Common myeloid progenitor, CD34-positive (primary cell): ENCODE results near the gene ZNF729. TPM values are rescaled to one million over a fixed set of nuclear protein-coding genes. Genes with fewer than 3 reads are reported as not detected.

Source experiments
- CTCF ChIA-PET: fragments of 350-600 bp; sonication (Branson Sonifier 250); formaldehyde crosslinking; loops from one replicate; lab custom pipeline; 2021; ENCODE audit warnings: antibody characterized with exemption; lab: Charles Lee
- POLR2A ChIA-PET: fragments of 350-600 bp; sonication (Branson Sonifier 250); formaldehyde crosslinking; loops from one replicate; lab custom pipeline; 2021; ENCODE audit warnings: antibody characterized with exemption; lab: Charles Lee
- DNase-seq, 3 donors: peaks; one replicate each; pipeline versions ENCODE4 v3.0.0 to v3.0.0-alpha.2; 2013
- H3K27ac ChIP-seq, 2 experiments: 1 replicate in 1 of 2; 2 replicates in 1 of 2; pipeline ENCODE4 v1.7.0; 2013; ENCODE audit warnings: inconsistent platforms in 2 of 2, low read length in 2 of 2, mild to moderate bottlenecking in 2 of 2, low read depth in 1 of 2, moderate library complexity in 1 of 2; ENCODE audit not compliant: severe bottlenecking in 2 of 2, insufficient read depth in 1 of 2, poor library complexity in 1 of 2
- H3K27me3 ChIP-seq, 5 experiments: replicated peaks in 2 of 5; 1 replicate in 3 of 5; 2 replicates in 2 of 5; pipeline versions ENCODE4 v1.6.1 to v1.7.0; 2013; ENCODE audit warnings: low read length in 4 of 5, mild to moderate bottlenecking in 2 of 5, moderate library complexity in 2 of 5, inconsistent platforms in 1 of 5; ENCODE audit not compliant: insufficient read depth in 5 of 5, control insufficient read depth in 4 of 5
- H3K36me3 ChIP-seq, 4 experiments: 1 replicate in 2 of 4; 2 replicates in 2 of 4; pipeline versions ENCODE4 v1.6.1 to v1.7.0; 2013; ENCODE audit warnings: low read length in 3 of 4, control low read depth in 1 of 4, mild to moderate bottlenecking in 1 of 4; ENCODE audit not compliant: control insufficient read depth in 4 of 4, insufficient read depth in 4 of 4
- H3K4me1 ChIP-seq, 4 experiments: 1 replicate in 3 of 4; 2 replicates in 1 of 4; pipeline versions ENCODE4 v1.6.1 to v1.7.1; 2013; ENCODE audit warnings: low read length in 3 of 4, mild to moderate bottlenecking in 3 of 4, control low read depth in 1 of 4, inconsistent platforms in 1 of 4, moderate library complexity in 1 of 4; ENCODE audit not compliant: control insufficient read depth in 4 of 4, insufficient read depth in 4 of 4; ENCODE audit errors: control extremely low read depth in 1 of 4
- H3K4me3 ChIP-seq, 7 experiments: 1 replicate in 4 of 7; 2 replicates in 3 of 7; pipeline versions ENCODE4 v1.5.1 to v1.7.0; 2013; ENCODE audit warnings: mild to moderate bottlenecking in 7 of 7, low read length in 6 of 7, moderate library complexity in 6 of 7, inconsistent platforms in 2 of 7, low read depth in 2 of 7, control low read depth in 1 of 7; ENCODE audit not compliant: insufficient read depth in 4 of 7, control insufficient read depth in 1 of 7; ENCODE audit errors: extremely low read depth in 1 of 7
- H3K9me3 ChIP-seq, 5 experiments: 1 replicate in 4 of 5; 2 replicates in 1 of 5; pipeline versions ENCODE4 v1.6.1 to v1.7.1; 2013; ENCODE audit warnings: low read length in 4 of 5, mild to moderate bottlenecking in 2 of 5, inconsistent platforms in 1 of 5, low read depth in 1 of 5, moderate library complexity in 1 of 5; ENCODE audit not compliant: control insufficient read depth in 4 of 5, insufficient read depth in 2 of 5; ENCODE audit errors: control extremely low read depth in 1 of 5
- WGBS: methylation state at CpG from one replicate; pipeline ENCODE4 v1.1.5; 2013; ENCODE audit not compliant: insufficient coverage; 5-methylcytosine and 5-hydroxymethylcytosine counted together
- polyA plus RNA-seq: library from polyadenylated mRNA; unstranded; fragments of 120-200 nt; gene quantifications from one replicate; pipeline ENCODE4 v1.2.1, GENCODE V29; 2013

ZNF729 gene
- not detected for polyA plus RNA-seq

GRCh38 chr19:22286151-22286810 lies at the start of gene ZNF729:
ZNF729 (plus strand) TSS chr19:22286441; CDS start chr19:22286526, 85 bp downstream.
- Histone ChIP-seq H3K27ac (no peak within 1 kb of the TSS), H3K36me3 (no peaks in the 10 kb centered on the region), H3K27me3 (peaks cover 0 to 12% (median 0%) of the 10 kb centered on the region in 5 experiments), H3K4me3 (no peak within 1 kb of the TSS), H3K9me3 (peaks cover 3 to 14% (median 11%) of the 10 kb centered on the region in 5 experiments), H3K4me1 (no peaks in the 10 kb centered on the region)
- ChIA-PET CTCF (interaction anchor here (0.8 kb wide), 1 partner anchor 10 kb away, joined by 3 read pairs; no protein-coding TSS in a partner anchor), POLR2A (interaction anchor here (0.7 kb wide), 1 partner anchor 60 kb away, joined by 3 read pairs; no protein-coding TSS in a partner anchor)
- no peak for DNase-seq
- WGBS = 5% methylated on average over 22 of the region's 32 CpGs

GRCh38 chr19:22256856-22257255 lies 29.4 kb upstream of the ZNF729 start:
- Histone ChIP-seq H3K27me3 (no peaks in the 10 kb centered on the region), H3K4me1 (no peaks in the 10 kb centered on the region), H3K9me3 (peaks cover 6 to 30% (median 9%) of the 10 kb centered on the region in 5 experiments), H3K36me3 (no peaks in the 10 kb centered on the region), H3K27ac (no peak overlapping the region), H3K4me3 (no peak overlapping the region)
- no peak for DNase-seq
- POLR2A ChIA-PET = no interaction called here
- CTCF ChIA-PET = no interaction called here

- Histone ChIP-seq H3K27me3 (no peaks in the 10 kb centered on the region), H3K27ac (no peak overlapping the region), H3K4me3 (no peak overlapping the region), H3K9me3 (peaks cover 4 to 34% (median 9%) of the 10 kb centered on the region in 5 experiments), H3K4me1 (no peaks in the 10 kb centered on the region), H3K36me3 (no peaks in the 10 kb centered on the region)
- CTCF ChIA-PET = no interaction called here
- 100% methylated on average over 1 of the region's 2 CpGs for WGBS
- no peak for DNase-seq
- POLR2A ChIA-PET = no interaction called here
These were observed 28.9 kb upstream of the ZNF729 start for GRCh38 chr19:22257381-22257780.

- ChIA-PET POLR2A (no interaction called here), CTCF (no interaction called here)
- H3K27me3 ChIP-seq = no peaks in the 10 kb centered on the region
- H3K4me1 ChIP-seq = no peaks in the 10 kb centered on the region
- H3K36me3 ChIP-seq = no peaks in the 10 kb centered on the region
- H3K27ac ChIP-seq = no peak overlapping the region
- peaks cover 3 to 33% (median 7%) of the 10 kb centered on the region in 5 experiments for H3K9me3 ChIP-seq
- no peak for DNase-seq
- no peak overlapping the region for H3K4me3 ChIP-seq
These were observed 28.3 kb upstream of the ZNF729 start for GRCh38 chr19:22257916-22258315.

GRCh38 chr19:22260499-22260898 lies 25.7 kb upstream of the ZNF729 start:
- no peaks in the 10 kb centered on the region for H3K27me3 ChIP-seq
- no peak for DNase-seq
- WGBS = no CpG with 5 or more reads among the region's 2 CpGs
- H3K27ac ChIP-seq = no peak overlapping the region
- H3K4me1 ChIP-seq = no peaks in the 10 kb centered on the region
- POLR2A ChIA-PET = no interaction called here
- no peaks in the 10 kb centered on the region for H3K36me3 ChIP-seq
- H3K4me3 ChIP-seq = no peak overlapping the region
- H3K9me3 ChIP-seq = peaks cover 3 to 29% (median 11%) of the 10 kb centered on the region in 5 experiments
- CTCF ChIA-PET = no interaction called here

- Histone ChIP-seq H3K4me1 (no peaks in the 10 kb centered on the region), H3K27me3 (no peaks in the 10 kb centered on the region), H3K4me3 (no peak overlapping the region), H3K36me3 (no peaks in the 10 kb centered on the region), H3K27ac (no peak overlapping the region), H3K9me3 (peaks cover 3 to 38% (median 19%) of the 10 kb centered on the region in 5 experiments)
- ChIA-PET CTCF (no interaction called here), POLR2A (no interaction called here)
- no peak for DNase-seq
- WGBS = 7% methylated on average over 10 of the region's 37 CpGs
These were observed 24.6 kb upstream of the ZNF729 start for GRCh38 chr19:22261596-22261995.

GRCh38 chr19:22263121-22263520 lies 23.1 kb upstream of the ZNF729 start:
- Histone ChIP-seq H3K4me1 (no peaks in the 10 kb centered on the region), H3K36me3 (no peaks in the 10 kb centered on the region), H3K27me3 (no peaks in the 10 kb centered on the region), H3K4me3 (no peak overlapping the region), H3K27ac (no peak overlapping the region), H3K9me3 (peaks cover 3 to 30% (median 19%) of the 10 kb centered on the region in 5 experiments)
- DNase-seq = no peak
- POLR2A ChIA-PET = no interaction called here
- WGBS = 100% methylated on average over 4 of the region's 5 CpGs
- CTCF ChIA-PET = no interaction called here
